ENCODE results near the gene UQCR10.

- TF ChIP-seq EZH2 (IDR thresholded peaks at IDR 0.05; ENCODE audit: borderline replicate concordance, insufficient read depth, low read length, poor library complexity, severe bottlenecking) (no peak), POLR2AphosphoS5 (IDR thresholded peaks at IDR 0.05) (no peak), CTCF (IDR thresholded peaks at IDR 0.05; ENCODE audit: poor library complexity, severe bottlenecking) (no peak)
Observed at GRCh38 chr22:29780748-29781676, 13.8 kb downstream of the UQCR10 start.

All from neural cell (in vitro differentiated cells).